ENCODE data around the gene PLA2G4C.

Gene PLA2G4C

GRCh38 chr19:48061401-48062344 is 48.9 kb downstream of the PLA2G4C start:
- H3K4me3 ChIP-seq (ENCODE audit: low read depth, low read length) = no peak overlapping the region
- no peak for DNase-seq (ENCODE audit: low read depth)
- TF ChIP-seq POLR2A (IDR thresholded peaks at IDR 0.05; ENCODE audit: extremely low read depth, insufficient read length) = no peak
- TF ChIP-seq MYC (IDR thresholded peaks at IDR 0.05; ENCODE audit: low read depth, low read length) = no peak
- TF ChIP-seq, protein P1, sequence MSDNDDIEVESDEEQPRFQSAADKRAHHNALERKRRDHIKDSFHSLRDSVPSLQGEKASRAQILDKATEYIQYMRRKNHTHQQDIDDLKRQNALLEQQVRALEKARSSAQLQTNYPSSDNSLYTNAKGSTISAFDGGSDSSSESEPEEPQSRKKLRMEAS (IDR thresholded peaks at IDR 0.05; ENCODE audit: low read depth, low read length) = no peak
- TF ChIP-seq, protein P2, sequence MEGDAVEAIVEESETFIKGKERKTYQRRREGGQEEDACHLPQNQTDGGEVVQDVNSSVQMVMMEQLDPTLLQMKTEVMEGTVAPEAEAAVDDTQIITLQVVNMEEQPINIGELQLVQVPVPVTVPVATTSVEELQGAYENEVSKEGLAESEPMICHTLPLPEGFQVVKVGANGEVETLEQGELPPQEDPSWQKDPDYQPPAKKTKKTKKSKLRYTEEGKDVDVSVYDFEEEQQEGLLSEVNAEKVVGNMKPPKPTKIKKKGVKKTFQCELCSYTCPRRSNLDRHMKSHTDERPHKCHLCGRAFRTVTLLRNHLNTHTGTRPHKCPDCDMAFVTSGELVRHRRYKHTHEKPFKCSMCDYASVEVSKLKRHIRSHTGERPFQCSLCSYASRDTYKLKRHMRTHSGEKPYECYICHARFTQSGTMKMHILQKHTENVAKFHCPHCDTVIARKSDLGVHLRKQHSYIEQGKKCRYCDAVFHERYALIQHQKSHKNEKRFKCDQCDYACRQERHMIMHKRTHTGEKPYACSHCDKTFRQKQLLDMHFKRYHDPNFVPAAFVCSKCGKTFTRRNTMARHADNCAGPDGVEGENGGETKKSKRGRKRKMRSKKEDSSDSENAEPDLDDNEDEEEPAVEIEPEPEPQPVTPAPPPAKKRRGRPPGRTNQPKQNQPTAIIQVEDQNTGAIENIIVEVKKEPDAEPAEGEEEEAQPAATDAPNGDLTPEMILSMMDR (IDR thresholded peaks at IDR 0.05; ENCODE audit: low read depth, low read length) = no peak

DNA sequence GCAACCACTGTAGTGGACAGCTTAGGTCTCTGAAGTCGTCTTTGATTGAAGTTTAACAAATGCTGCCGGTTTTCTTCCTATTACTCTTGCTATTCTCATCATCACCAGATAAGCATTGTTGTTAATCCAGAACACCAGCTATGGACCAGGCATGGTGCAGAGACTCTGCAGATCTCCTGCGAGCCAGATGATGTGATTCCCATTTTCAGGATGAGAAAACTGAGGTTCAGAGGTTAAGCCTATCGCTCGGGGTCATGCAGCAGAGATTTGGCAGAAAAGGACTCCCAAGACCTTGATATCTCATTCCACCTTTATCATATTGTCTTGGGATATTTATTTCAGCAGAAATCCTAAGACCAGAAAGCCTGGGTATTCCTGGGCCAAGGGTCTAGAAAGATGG is 50.2 kb downstream of the PLA2G4C start:
- TF ChIP-seq POLR2A (IDR thresholded peaks at IDR 0.05; ENCODE audit: extremely low read depth, insufficient read length) (no peak), MYC (IDR thresholded peaks at IDR 0.05; ENCODE audit: low read depth, low read length) (no peak)
- TF ChIP-seq, protein P2 (IDR thresholded peaks at IDR 0.05; ENCODE audit: low read depth, low read length) = no peak
- TF ChIP-seq, protein P1 (IDR thresholded peaks at IDR 0.05; ENCODE audit: low read depth, low read length) = no peak
- no peak overlapping the region for H3K4me3 ChIP-seq (ENCODE audit: low read depth, low read length)

GRCh38 chr19:48059331-48059730 is 51.3 kb downstream of the PLA2G4C start:
- DNase-seq (ENCODE audit: low read depth) = no peak
- no peak overlapping the region for H3K4me3 ChIP-seq (ENCODE audit: low read depth, low read length)
- TF ChIP-seq, protein P1 (IDR thresholded peaks at IDR 0.05; ENCODE audit: low read depth, low read length) = no peak
- TF ChIP-seq POLR2A (IDR thresholded peaks at IDR 0.05; ENCODE audit: extremely low read depth, insufficient read length) (no peak), MYC (IDR thresholded peaks at IDR 0.05; ENCODE audit: low read depth, low read length) (no peak)
- TF ChIP-seq, protein P2 (IDR thresholded peaks at IDR 0.05; ENCODE audit: low read depth, low read length) = no peak

More for the DNA sequence above, 50.2 kb downstream of the PLA2G4C start:
- no peak for DNase-seq (ENCODE audit: low read depth)

DNA sequence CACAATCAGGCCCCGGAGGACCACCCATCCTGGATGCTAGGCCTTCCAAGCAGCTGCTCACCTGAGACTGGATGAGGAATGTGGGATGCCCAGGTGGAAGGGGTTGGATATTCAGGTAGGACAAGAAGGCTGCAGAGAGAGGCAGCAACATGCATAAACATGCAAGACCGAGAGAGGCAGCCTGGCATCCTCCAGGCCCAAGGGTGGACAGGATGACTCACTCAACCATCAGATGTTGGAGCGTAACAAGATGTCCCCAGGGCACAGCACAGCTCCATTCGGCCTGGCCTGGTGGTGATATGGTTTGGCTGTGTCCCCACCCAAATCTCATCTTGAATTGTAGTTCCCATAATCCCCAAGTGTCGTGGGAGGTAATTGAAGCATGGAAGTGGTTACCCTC is 56.8 kb downstream of the PLA2G4C start:
- H3K4me3 ChIP-seq (ENCODE audit: low read depth, low read length) = no peak overlapping the region
- DNase-seq (ENCODE audit: low read depth) = peak; percentile 40
- TF ChIP-seq POLR2A (IDR thresholded peaks at IDR 0.05; ENCODE audit: extremely low read depth, insufficient read length) (no peak), MYC (IDR thresholded peaks at IDR 0.05; ENCODE audit: low read depth, low read length) (no peak)
- TF ChIP-seq, protein P2 (IDR thresholded peaks at IDR 0.05; ENCODE audit: low read depth, low read length) = no peak
- TF ChIP-seq, protein P1 (IDR thresholded peaks at IDR 0.05; ENCODE audit: low read depth, low read length) = no peak

DNA sequence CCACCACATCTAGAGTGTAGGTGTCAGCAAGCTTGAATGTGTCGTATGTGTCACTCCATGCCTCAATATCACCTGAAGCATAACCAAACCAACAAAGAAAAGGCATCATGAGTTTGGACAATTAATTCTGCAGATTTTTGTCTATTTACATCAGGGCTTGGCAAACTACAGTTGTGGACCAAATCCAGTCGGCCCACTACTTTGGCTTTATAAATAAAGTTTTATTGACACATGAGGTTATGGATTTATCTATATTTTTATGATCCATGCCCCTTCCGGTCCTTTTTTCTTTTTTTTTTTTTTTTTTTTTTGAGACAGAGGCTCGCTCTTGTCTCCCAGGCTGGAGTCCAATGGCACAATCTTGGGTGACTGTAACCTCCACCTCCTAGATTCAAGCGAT is 57.5 kb downstream of the PLA2G4C start:
- no peak for DNase-seq (ENCODE audit: low read depth)
- TF ChIP-seq, protein P2 (IDR thresholded peaks at IDR 0.05; ENCODE audit: low read depth, low read length) = no peak
- no peak overlapping the region for H3K4me3 ChIP-seq (ENCODE audit: low read depth, low read length)

Data from NB4 (cell line).